GM23338 (cell line): Measurements from ENCODE around the gene METAP1D. TPM values are rescaled to one million over a fixed set of nuclear protein-coding genes. Genes with fewer than 3 reads are reported as not detected.

Source experiments
- ATAC-seq: fragments of 200-7000 bp; cut with Tn5 transposase; 3 replicates; pipeline ENCODE4 v1.9.1; 2020
- DNase-seq: peaks from one replicate; pipeline ENCODE4 v3.0.0-alpha.2; 2015; ENCODE audit warnings: low spot score
- H2AFZ ChIP-seq: fragments of 200-600 bp; sonication (generic); 2 replicates; pipeline ENCODE4 v1.8.0; 2016; ENCODE audit warnings: antibody characterized with exemption, mild to moderate bottlenecking, moderate library complexity
- H3F3A ChIP-seq: fragments of 200-600 bp; sonication (generic); replicated peaks from 2 replicates; pipeline ENCODE4 v1.8.0; 2017; ENCODE audit warnings: antibody characterized with exemption, mixed run types, low read depth
- H3K27ac ChIP-seq: fragments of 200-600 bp; sonication (generic); 2 replicates; pipeline ENCODE4 v1.6.1; 2016; ENCODE audit warnings: low read depth
- H3K27me3 ChIP-seq: fragments of 200-600 bp; sonication (generic); 2 replicates; pipeline ENCODE4 v1.8.0; 2016; ENCODE audit warnings: mild to moderate bottlenecking, mixed run types, moderate library complexity; ENCODE audit not compliant: insufficient read depth
- H3K36me3 ChIP-seq: fragments of 200-600 bp; sonication (generic); 2 replicates; pipeline ENCODE4 v1.8.0; 2016; ENCODE audit warnings: mild to moderate bottlenecking; ENCODE audit not compliant: insufficient read depth
- H3K4me1 ChIP-seq: fragments of 200-600 bp; sonication (generic); 2 replicates; pipeline ENCODE4 v1.8.0; 2016; ENCODE audit warnings: mild to moderate bottlenecking, moderate library complexity; ENCODE audit not compliant: insufficient read depth
- H3K4me2 ChIP-seq: fragments of 200-600 bp; sonication (generic); 2 replicates; pipeline ENCODE4 v1.7.1; 2017; ENCODE audit warnings: mixed run types
- H3K4me3 ChIP-seq: fragments of 200-600 bp; sonication (generic); 2 replicates; pipeline ENCODE4 v1.6.1; 2016; ENCODE audit warnings: mixed run types
- H3K79me2 ChIP-seq: fragments of 200-600 bp; sonication (generic); replicated peaks from 2 replicates; pipeline ENCODE4 v1.8.0; 2017; ENCODE audit warnings: mild to moderate bottlenecking; ENCODE audit not compliant: insufficient read depth
- H3K9me2 ChIP-seq: fragments of 200-600 bp; sonication (generic); 2 replicates; pipeline ENCODE4 v1.8.0; 2017; ENCODE audit not compliant: insufficient read depth
- H4K20me1 ChIP-seq: fragments of 200-600 bp; sonication (generic); replicated peaks from 2 replicates; pipeline ENCODE4 v1.8.0; 2017; ENCODE audit warnings: mild to moderate bottlenecking; ENCODE audit not compliant: insufficient read depth
- H3K27ac Mint-ChIP-seq: 2 replicates; pipeline ENCODE4 v1.8.0; 2020; ENCODE audit warnings: inconsistent platforms, mild to moderate bottlenecking, moderate library complexity, mixed read lengths
- H3K27me3 Mint-ChIP-seq: 3 replicates; pipeline ENCODE4 v1.8.0; 2022; ENCODE audit warnings: low read depth, mild to moderate bottlenecking, moderate library complexity, mixed read lengths, inconsistent platforms; ENCODE audit not compliant: insufficient read depth, poor library complexity
- H3K36me3 Mint-ChIP-seq: 3 replicates; pipeline ENCODE4 v1.8.0; 2021; ENCODE audit warnings: low read depth, mild to moderate bottlenecking, inconsistent platforms, moderate library complexity, mixed read lengths
- H3K4me1 Mint-ChIP-seq: 3 replicates; pipeline ENCODE4 v1.8.0; 2020; ENCODE audit warnings: mild to moderate bottlenecking, inconsistent platforms, mixed read lengths
- H3K4me3 Mint-ChIP-seq: 3 replicates; pipeline ENCODE4 v1.8.0; 2021; ENCODE audit warnings: moderate library complexity, mild to moderate bottlenecking, inconsistent platforms, mixed read lengths
- H3K9me3 Mint-ChIP-seq: 3 replicates; pipeline ENCODE4 v1.8.0; 2020; ENCODE audit warnings: moderate library complexity, mild to moderate bottlenecking, inconsistent platforms, mixed read lengths
- CREB1 ChIP-seq: fragments of 250-450 bp; sonication (Bioruptor Pico); IDR thresholded peaks from 2 replicates; pipeline ENCODE4 v1.5.0; 2020; ENCODE audit warnings: low read depth, mild to moderate bottlenecking, moderate library complexity
- CTCF ChIP-seq, 2 experiments: fragments of 200-600 bp in 1 of 2; sonication (generic) in 1 of 2; conservative IDR thresholded peaks; 2 replicates each; pipeline versions ENCODE4 v1.5.1 to v1.6.1; 2016 to 2017; ENCODE audit warnings: antibody characterized with exemption in 2 of 2, low read depth in 2 of 2, mild to moderate bottlenecking in 2 of 2, moderate library complexity in 1 of 2
- EZH2 ChIP-seq: fragments of 200-600 bp; sonication (generic); IDR thresholded peaks from one replicate; pipeline ENCODE4 v1.8.0; 2017; ENCODE audit warnings: antibody characterized with exemption, mild to moderate bottlenecking, low read depth; ENCODE audit not compliant: unreplicated experiment
- EZH2phosphoT487 ChIP-seq: fragments of 200-600 bp; sonication (generic); IDR thresholded peaks from one replicate; pipeline ENCODE4 v1.8.1; 2018; ENCODE audit warnings: antibody characterized with exemption; ENCODE audit not compliant: unreplicated experiment
- JUNB ChIP-seq: IDR thresholded peaks from one replicate; pipeline ENCODE4 v1.6.1; 2016; ENCODE audit warnings: antibody characterized with exemption; ENCODE audit not compliant: unreplicated experiment
- NANOG ChIP-seq: IDR thresholded peaks from 2 replicates; pipeline ENCODE4 v1.6.1; 2016; ENCODE audit warnings: antibody characterized with exemption, borderline replicate concordance
- POLR2AphosphoS5 ChIP-seq: IDR thresholded peaks from 2 replicates; pipeline ENCODE4 v1.6.1; 2016; ENCODE audit warnings: antibody characterized with exemption, low read depth
- REST ChIP-seq: IDR thresholded peaks from one replicate; pipeline ENCODE4 v1.6.1; 2018; ENCODE audit warnings: antibody characterized with exemption; ENCODE audit not compliant: unreplicated experiment
- STAT1 ChIP-seq: IDR thresholded peaks from one replicate; pipeline ENCODE4 v1.6.1; 2016; ENCODE audit warnings: antibody characterized with exemption; ENCODE audit not compliant: unreplicated experiment
- ZNF114 ChIP-seq: fragments of 250-450 bp; sonication (Bioruptor Pico); IDR thresholded peaks from 2 replicates; pipeline ENCODE4 v1.5.0; 2020; ENCODE audit warnings: mild to moderate bottlenecking, moderate library complexity
- ZNF331 ChIP-seq: fragments of 250-450 bp; sonication (Bioruptor Pico); IDR thresholded peaks from 2 replicates; pipeline ENCODE4 v1.5.0; 2020; ENCODE audit warnings: low read depth, mild to moderate bottlenecking, moderate library complexity
- ZNF462 ChIP-seq: fragments of 250-450 bp; sonication (Bioruptor Pico); IDR thresholded peaks from 2 replicates; pipeline ENCODE4 v1.5.0; 2020; ENCODE audit warnings: mild to moderate bottlenecking, moderate library complexity
- polyA plus RNA-seq: library from polyadenylated mRNA; unstranded; fragments of >200 nt; fragmentation: Nextera tagmentation; extraction: Ambion mirVana; gene quantifications from 2 replicates; pipeline ENCODE4 v1.2.1, GENCODE V29; 2016
- total RNA-seq: library from RNA; depleted of rRNA; stranded (reverse); fragments of >200 nt; shearing (Covaris generic); gene quantifications from 2 replicates; pipeline ENCODE4 v1.2.3, GENCODE V29; 2014
- TF ChIP-seq, protein P1 (sequence below): IDR thresholded peaks from 2 replicates; pipeline ENCODE4 v1.6.1; 2016; ENCODE audit warnings: antibody characterized with exemption

The METAP1D gene
- total and polyA plus RNA-seq, 2 experiments from 2014 or later: 12.8 to 15.5 TPM

- Mint-ChIP-seq H3K9me3 (no peaks in the 10 kb centered on the region), H3K4me1 (peaks cover 8% of the 10 kb centered on the region), H3K36me3 (no peaks in the 10 kb centered on the region; the same call in 2 of the 3 replicates), H3K4me3 (no peak overlapping the region), H3K27ac (no peak overlapping the region), H3K27me3 (peaks cover 4% of the 10 kb centered on the region)
- no peaks in the 10 kb centered on the region for H3K4me1 ChIP-seq
- H3K36me3 ChIP-seq: no peaks in the 10 kb centered on the region
- no peaks in the 10 kb centered on the region for H3F3A ChIP-seq
- DNase-seq (no peak), ATAC-seq (no peak)
- TF ChIP-seq REST (no peak), EZH2 (no peak), ZNF331 (CRISPR knock-in tag) (no peak), NANOG (no peak), JUNB (no peak), ZNF114 (CRISPR knock-in tag) (no peak), CREB1 (CRISPR knock-in tag) (no peak), EZH2phosphoT487 (no peak), STAT1 (no peak), ZNF462 (CRISPR knock-in tag) (no peak), POLR2AphosphoS5 (no peak), CTCF (conservative IDR thresholded peaks at IDR 0.05; ENCODE audit: low read depth in 2 of 2) (no peak)
- TF ChIP-seq, protein P1, sequence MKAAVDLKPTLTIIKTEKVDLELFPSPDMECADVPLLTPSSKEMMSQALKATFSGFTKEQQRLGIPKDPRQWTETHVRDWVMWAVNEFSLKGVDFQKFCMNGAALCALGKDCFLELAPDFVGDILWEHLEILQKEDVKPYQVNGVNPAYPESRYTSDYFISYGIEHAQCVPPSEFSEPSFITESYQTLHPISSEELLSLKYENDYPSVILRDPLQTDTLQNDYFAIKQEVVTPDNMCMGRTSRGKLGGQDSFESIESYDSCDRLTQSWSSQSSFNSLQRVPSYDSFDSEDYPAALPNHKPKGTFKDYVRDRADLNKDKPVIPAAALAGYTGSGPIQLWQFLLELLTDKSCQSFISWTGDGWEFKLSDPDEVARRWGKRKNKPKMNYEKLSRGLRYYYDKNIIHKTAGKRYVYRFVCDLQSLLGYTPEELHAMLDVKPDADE: no peak
- no peaks in the 10 kb centered on the region for H4K20me1 ChIP-seq
- H3K4me3 ChIP-seq: no peak overlapping the region
- no peaks in the 10 kb centered on the region; the same call in 1 of the 2 replicates for H3K79me2 ChIP-seq
- no peak overlapping the region for H2AFZ ChIP-seq
- no peaks in the 10 kb centered on the region for H3K27me3 ChIP-seq
- no peak overlapping the region for H3K27ac ChIP-seq
- H3K4me2 ChIP-seq: no peak overlapping the region
- no peaks in the 10 kb centered on the region for H3K9me2 ChIP-seq
Measured at GRCh38 chr2:172031536-172031935, 31.8 kb downstream of the METAP1D start.
